ENCODE results near the gene RBM33. TPM values are rescaled to one million over a fixed set of nuclear protein-coding genes. Genes with fewer than 3 reads are reported as not detected.

The RBM33 gene
- total and polyA plus RNA-seq, 2 of the 8 experiments (the other 6 are each of a cell fraction or from before 2014, with no cell fraction given) = 16.5 to 64.6 TPM

GRCh38 chr7:155676052-155676451 lies 31.6 kb downstream of the RBM33 start:
- no peak overlapping the region for H3K18ac ChIP-seq (ENCODE audit: extremely low read depth, low read length)
- H3K9me3 ChIP-seq (ENCODE audit: insufficient read depth in 2 of 2, low read depth in 1 of 2, low read length in 1 of 2) = no peaks in the 10 kb centered on the region
- H3K79me1 ChIP-seq (ENCODE audit: low read depth, low read length) = peaks cover 9% of the 10 kb centered on the region; the same call in 1 of the 2 replicates
- no peak overlapping the region for H2BK20ac ChIP-seq (ENCODE audit: low read length)
- H3K14ac ChIP-seq (ENCODE audit: insufficient read length) = no peak overlapping the region
- H2BK12ac ChIP-seq (ENCODE audit: low read depth, low read length) = no peak overlapping the region
- H3K36me3 ChIP-seq (ENCODE audit: control insufficient read depth in 2 of 4, insufficient read depth in 4 of 4, low read length in 3 of 4) = peaks cover 0 to 27% (median 5%) of the 10 kb centered on the region in 4 experiments; a peak in 5 of 8 replicates
- H3K27ac ChIP-seq (ENCODE audit: low read depth, low read length) = no peak overlapping the region
- H2BK120ac ChIP-seq (replicated peaks; ENCODE audit: low read depth, low read length) = no peak overlapping the region
- peaks cover 0 to 64% of the 10 kb centered on the region in 2 experiments; a peak in 2 of 4 replicates for H3K79me2 ChIP-seq (ENCODE audit: control insufficient read depth in 1 of 2, insufficient read depth in 2 of 2, low read length in 2 of 2)
- no peak overlapping the region for H2AK5ac ChIP-seq (ENCODE audit: low read depth, low read length)
- no peak overlapping the region for H2BK5ac ChIP-seq (ENCODE audit: low read depth, low read length)
- no peak overlapping the region; a peak in 1 of 7 replicates for H3K9ac ChIP-seq (replicated peaks in 1 of 4; ENCODE audit: extremely low read depth in 1 of 4, low read depth in 3 of 4, low read length in 3 of 4)
- DNase-seq (ENCODE audit: low read depth in 1 of 2, low spot score in 2 of 2) = no peak
- H4K20me1 ChIP-seq (replicated peaks in 1 of 2; ENCODE audit: control insufficient read depth in 1 of 2, insufficient read depth in 2 of 2, low read length in 2 of 2) = peaks cover 4 to 10% of the 10 kb centered on the region in 2 experiments
- no peak overlapping the region for H4K8ac ChIP-seq (ENCODE audit: extremely low read depth, insufficient read depth, low read length)
- H3K4me2 ChIP-seq (ENCODE audit: insufficient read depth in 1 of 2, low read depth in 2 of 2, low read length in 2 of 2) = no peak overlapping the region
- H3K27me3 ChIP-seq (replicated peaks in 1 of 4; ENCODE audit: control insufficient read depth in 3 of 4, extremely low read depth in 1 of 4, insufficient read depth in 3 of 4, low read length in 3 of 4) = peaks cover 0 to 1% (median 0%) of the 10 kb centered on the region in 4 experiments; a peak in 1 of 7 replicates
- H3K4me3 ChIP-seq (ENCODE audit: extremely low read depth in 1 of 4, insufficient read depth in 2 of 4, low read depth in 3 of 4, low read length in 4 of 4) = no peak overlapping the region
- CTCF ChIA-PET (ENCODE audit: partially characterized antibody) = interaction anchor here (1.4 to 2.0 kb wide), 2 partner anchors 23 to 77 kb away, joined by 3 to 5 read pairs; no protein-coding TSS in a partner anchor
- H3K56ac ChIP-seq (replicated peaks; ENCODE audit: insufficient read length, low read depth, low read length) = no peak overlapping the region
- no peak for FAIRE-seq
- POLR2A ChIA-PET (ENCODE audit: partially characterized antibody) = no interaction called here
- WGBS, 2 experiments (ENCODE audit: extremely low coverage in 1 of 2, insufficient coverage in 1 of 2, insufficient read length in 1 of 2, insufficient replicate concordance in 2 of 2, low coverage in 1 of 2, low lambda C conversion rate in 2 of 2, missing lambda C conversion rate in 1 of 2) = 84% methylated on average over 8 of the region's 8 CpGs; no CpG with 5 or more reads in 1 of the 2 experiments
- no peaks in the 10 kb centered on the region for H3K4me1 ChIP-seq (replicated peaks in 1 of 4; ENCODE audit: control insufficient read depth in 3 of 4, insufficient read depth in 4 of 4, low read length in 3 of 4)
- H2AFZ ChIP-seq (ENCODE audit: low read length) = no peak overlapping the region
- no peak overlapping the region for H4K5ac ChIP-seq (ENCODE audit: insufficient read length, low read depth, low read length)
- no peak overlapping the region for H3K23ac ChIP-seq (ENCODE audit: insufficient read length)
- no peak overlapping the region for H3K4ac ChIP-seq (replicated peaks; ENCODE audit: insufficient read length, low read depth, low read length)
- no peaks in the 10 kb centered on the region for H3K23me2 ChIP-seq (ENCODE audit: low read depth, low read length)
- no peak overlapping the region for H4K91ac ChIP-seq (replicated peaks; ENCODE audit: insufficient read length, low read length)
- H2BK15ac ChIP-seq (ENCODE audit: low read length) = no peak overlapping the region
- TF ChIP-seq POLR2AphosphoS5 (IDR thresholded peaks at IDR 0.05; ENCODE audit: low read depth, low read length) (no peak), ZNF274 (IDR thresholded peaks at IDR 0.05; ENCODE audit: borderline replicate concordance, extremely low read depth, low read length) (no peak), EZH2 (IDR thresholded peaks at IDR 0.05; ENCODE audit: low read depth, low read length, severe bottlenecking) (no peak), JUND (IDR thresholded peaks at IDR 0.05; ENCODE audit: low read length) (no peak), NANOG (IDR thresholded peaks at IDR 0.05; ENCODE audit: insufficient read depth, low read depth, low read length, poor library complexity, severe bottlenecking) (no peak), SP2 (IDR thresholded peaks at IDR 0.05; ENCODE audit: low read length) (no peak), CBX8 (IDR thresholded peaks at IDR 0.05; ENCODE audit: borderline replicate concordance, low read depth, low read length) (no peak), RBBP5 (IDR thresholded peaks at IDR 0.05; ENCODE audit: borderline replicate concordance, low read depth, low read length) (no peak), SIN3A (conservative IDR thresholded peaks at IDR 0.05 in 1 of 2, IDR thresholded peaks at IDR 0.05 in 1 of 2; ENCODE audit: low read depth in 1 of 2, low read length in 2 of 2) (no peak), CREB1 (IDR thresholded peaks at IDR 0.05) (no peak), GABPA (IDR thresholded peaks at IDR 0.05; ENCODE audit: borderline replicate concordance, insufficient read depth, low read length) (no peak), KDM4A (IDR thresholded peaks at IDR 0.05; ENCODE audit: low read depth, low read length, severe bottlenecking) (no peak), TEAD4 (IDR thresholded peaks at IDR 0.05; ENCODE audit: low read depth, low read length) (no peak), NRF1 (IDR thresholded peaks at IDR 0.05; ENCODE audit: low read depth, low read length) (no peak), SIX5 (IDR thresholded peaks at IDR 0.05; ENCODE audit: low read depth, low read length) (no peak)
